HCT116 (cell line): ENCODE measurements around the gene QPCT. TPM values are rescaled to one million over a fixed set of nuclear protein-coding genes. Genes with fewer than 3 reads are reported as not detected.

Source experiments
- ATAC-seq: fragments of 200-7000 bp; cut with Tn5 transposase; 2 replicates; pipeline ENCODE4 v1.9.1; 2020; ENCODE audit warnings: mild to moderate bottlenecking, moderate library complexity
- BruUV-seq: library from RNA; stranded (reverse); fragments of 400-500 nt; replicated peaks from 2 replicates; lab custom pipeline; 2021; lab: Mats Ljungman, UMichigan
- CTCF ChIA-PET: fragments of 300-600 bp; sonication (Branson Sonifier 250); formaldehyde crosslinking; loops from one replicate; lab custom pipeline; 2021; ENCODE audit warnings: antibody characterized with exemption; lab: Charles Lee
- POLR2A ChIA-PET: fragments of 300-600, 350-600 bp; sonication (Branson Sonifier 250); formaldehyde crosslinking; loops from one replicate; lab custom pipeline; 2021; ENCODE audit warnings: antibody characterized with exemption; lab: Charles Lee
- RAD21 ChIA-PET, 2 experiments: fragments of 300-600 bp; sonication (Branson Sonifier 250); formaldehyde crosslinking; loops; one replicate each; lab custom pipeline; 2023; ENCODE audit warnings: low total read pairs in 2 of 2; ENCODE audit not compliant: uncharacterized antibody in 2 of 2, unreplicated experiment in 2 of 2, low non-redundant PET in 1 of 2; lab: Charles Lee
- DNase-seq: peaks from one replicate; pipeline ENCODE4 v3.0.0-alpha.2; 2010; ENCODE audit warnings: low read depth, low spot score
- H2AFZ ChIP-seq: fragments of 200-600 bp; shearing (Covaris generic), sonication (generic); 2 replicates; pipeline ENCODE4 v1.6.1; 2017; ENCODE audit warnings: low read depth, mixed run types, mixed read lengths, antibody characterized with exemption, low read length; ENCODE audit not compliant: poor library complexity, severe bottlenecking
- H3K27ac ChIP-seq: 2 replicates; pipeline ENCODE4 v1.5.1; 2012; ENCODE audit warnings: low read depth, low read length
- H3K27me3 ChIP-seq: fragments of 200-600 bp; sonication (generic); 2 replicates; pipeline ENCODE4 v1.6.1; 2016; ENCODE audit warnings: mixed run types, low read length, mixed read lengths; ENCODE audit not compliant: insufficient read depth
- H3K36me3 ChIP-seq, 2 experiments: fragments of 200-500 bp in 1 of 2; fragments of 200-600 bp in 1 of 2; sonication (Bioruptor generic) in 1 of 2; sonication (generic) in 1 of 2; 2 replicates each; pipeline versions ENCODE4 v1.5.1 to v1.6.1; 2014 to 2016; ENCODE audit warnings: low read length in 2 of 2, inconsistent platforms in 1 of 2, mixed read lengths in 1 of 2, mixed run types in 1 of 2; ENCODE audit not compliant: insufficient read depth in 2 of 2, control insufficient read depth in 1 of 2
- H3K4me1 ChIP-seq, 2 experiments: fragments of 200-600 bp in 1 of 2; sonication (generic) in 1 of 2; 2 replicates each; pipeline versions ENCODE4 v1.5.1 to v1.6.1; 2012 to 2017; ENCODE audit warnings: low read length in 2 of 2, inconsistent platforms in 1 of 2, mild to moderate bottlenecking in 1 of 2, mixed read lengths in 1 of 2, mixed run types in 1 of 2, moderate library complexity in 1 of 2; ENCODE audit not compliant: insufficient read depth in 2 of 2, control insufficient read depth in 1 of 2
- H3K4me2 ChIP-seq: fragments of 200-600 bp; sonication (generic); 2 replicates; pipeline ENCODE4 v1.6.1; 2017; ENCODE audit warnings: mixed run types, low read length, mixed read lengths
- H3K4me3 ChIP-seq, 2 experiments: fragments of 200-600 bp in 1 of 2; sonication (generic) in 1 of 2; replicated peaks in 1 of 2; 2 replicates each; pipeline ENCODE4 v1.5.1; 2011 to 2016; ENCODE audit warnings: low read length in 2 of 2, control low read depth in 1 of 2, low read depth in 1 of 2, mild to moderate bottlenecking in 1 of 2, mixed read lengths in 1 of 2, mixed run types in 1 of 2
- H3K79me2 ChIP-seq: fragments of 200-600 bp; sonication (generic); 2 replicates; pipeline ENCODE4 v1.6.1; 2017; ENCODE audit warnings: mild to moderate bottlenecking, mixed run types, low read length, moderate library complexity, mixed read lengths; ENCODE audit not compliant: insufficient read depth
- H3K9ac ChIP-seq: fragments of 200-600 bp; sonication (generic); 2 replicates; pipeline ENCODE4 v1.6.1; 2016; ENCODE audit warnings: low read length, mixed read lengths
- H3K9me2 ChIP-seq: fragments of 200-600 bp; sonication (generic), shearing (Covaris generic); 2 replicates; pipeline ENCODE4 v1.6.1; 2017; ENCODE audit warnings: mixed run types, mild to moderate bottlenecking, moderate library complexity; ENCODE audit not compliant: insufficient read depth
- H3K9me3 ChIP-seq, 2 experiments: fragments of 200-500 bp in 1 of 2; fragments of 200-600 bp in 1 of 2; sonication (Bioruptor generic) in 1 of 2; sonication (generic) in 1 of 2; 2 replicates each; pipeline ENCODE4 v1.6.1; 2014 to 2017; ENCODE audit warnings: low read length in 2 of 2, mixed read lengths in 2 of 2, inconsistent platforms in 1 of 2, low read depth in 1 of 2, mild to moderate bottlenecking in 1 of 2, mixed run types in 1 of 2, moderate library complexity in 1 of 2; ENCODE audit not compliant: control insufficient read depth in 1 of 2, insufficient read depth in 1 of 2
- H4K20me1 ChIP-seq: fragments of 200-600 bp; sonication (generic), shearing (Covaris generic); 2 replicates; pipeline ENCODE4 v1.6.1; 2017; ENCODE audit warnings: mixed run types, mild to moderate bottlenecking, moderate library complexity; ENCODE audit not compliant: insufficient read depth
- CBX3 ChIP-seq: IDR thresholded peaks from 2 replicates; pipeline ENCODE4 v1.6.1; 2012; ENCODE audit warnings: low read depth
- CEBPB ChIP-seq: IDR thresholded peaks from 2 replicates; pipeline ENCODE4 v1.6.1; 2012; ENCODE audit warnings: low read depth
- EGR1 ChIP-seq: IDR thresholded peaks from 2 replicates; pipeline ENCODE4 v1.6.1; 2012; ENCODE audit warnings: low read depth
- ELF1 ChIP-seq: IDR thresholded peaks from 2 replicates; pipeline ENCODE4 v1.6.1; 2012; ENCODE audit warnings: low read depth, borderline replicate concordance
- EZH2 ChIP-seq: fragments of 200-600 bp; sonication (generic); IDR thresholded peaks from 2 replicates; pipeline ENCODE4 v1.6.1; 2017; ENCODE audit warnings: antibody characterized with exemption, mixed run types
- EZH2phosphoT487 ChIP-seq: fragments of 200-600 bp; IDR thresholded peaks from 2 replicates; pipeline ENCODE4 v1.6.1; 2018; ENCODE audit warnings: antibody characterized with exemption, borderline replicate concordance
- FOSL1 ChIP-seq: IDR thresholded peaks from 2 replicates; pipeline ENCODE4 v1.6.1; 2012; ENCODE audit warnings: low read depth
- POLR2AphosphoS5 ChIP-seq: IDR thresholded peaks from 2 replicates; pipeline ENCODE4 v1.6.1; 2011; ENCODE audit warnings: mild to moderate bottlenecking, low read depth, low read length, moderate library complexity
- RAD21 ChIP-seq: IDR thresholded peaks from 2 replicates; pipeline ENCODE4 v1.6.1; 2012; ENCODE audit warnings: low read depth, mild to moderate bottlenecking
- SIN3A ChIP-seq: IDR thresholded peaks from 2 replicates; pipeline ENCODE4 v1.6.1; 2012; ENCODE audit warnings: low read depth
- TCF7L2 ChIP-seq: IDR thresholded peaks from 2 replicates; pipeline ENCODE4 v1.7.0; 2011; ENCODE audit warnings: borderline replicate concordance, inconsistent platforms; ENCODE audit not compliant: insufficient read depth, insufficient read length; ENCODE audit errors: extremely low read depth
- ZFX ChIP-seq: fragments of 450-650 bp; IDR thresholded peaks from 2 replicates; pipeline ENCODE4 v1.6.1; 2017
- intact Hi-C: fragments of 100-400 bp; cut with micrococcal nuclease; formaldehyde crosslinking; loops from 2 replicates; pipeline ENCODE4 v1.10.0; 2022
- total RNA-seq: library from RNA; stranded (reverse); gene quantifications from one replicate; pipeline ENCODE4 v1.2.1, GENCODE V29; 2021; ENCODE audit not compliant: unreplicated experiment
- TF ChIP-seq, protein P1 (sequence below): IDR thresholded peaks from 2 replicates; pipeline ENCODE4 v1.6.1; 2012
- TF ChIP-seq, protein P2 (sequence below): IDR thresholded peaks from 2 replicates; pipeline ENCODE4 v1.6.1; 2012
- TF ChIP-seq, protein P3 (sequence below), 3 experiments: fragments of 200-600 bp in 1 of 3; sonication (generic) in 1 of 3; IDR thresholded peaks in 2 of 3; conservative IDR thresholded peaks in 1 of 3; 2 replicates each; pipeline ENCODE4 v1.5.1; 2012 to 2017; ENCODE audit warnings: low read depth in 2 of 3, low read length in 2 of 3, antibody characterized with exemption in 1 of 3, borderline replicate concordance in 1 of 3, control low read depth in 1 of 3, mild to moderate bottlenecking in 1 of 3, mixed read lengths in 1 of 3, mixed run types in 1 of 3, moderate library complexity in 1 of 3; ENCODE audit not compliant: insufficient read depth in 1 of 3

The QPCT gene
- total RNA-seq, 1 experiment from 2014 or later, result not detected

DNA sequence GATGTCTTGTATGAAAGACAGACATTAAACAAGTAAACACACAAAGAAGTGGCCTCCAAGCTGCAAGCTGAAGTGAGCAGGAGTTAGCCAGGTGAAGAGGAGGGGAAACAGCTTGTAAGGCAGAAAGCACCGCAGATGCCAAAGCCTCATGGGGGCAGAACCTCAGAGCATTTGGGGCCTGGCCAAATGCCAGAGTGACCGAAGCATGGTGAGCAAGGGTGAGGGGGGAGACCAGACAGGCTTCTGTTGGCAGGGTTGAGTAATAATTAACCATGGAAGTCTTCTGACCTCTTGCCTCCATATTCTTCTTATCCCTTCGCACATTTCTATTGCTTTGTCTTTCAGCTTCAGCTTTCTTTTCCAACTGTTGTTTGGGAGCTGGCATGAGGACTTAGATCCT lies 5.6 kb downstream of the QPCT start:
- H3K27me3 ChIP-seq, result no peaks in the 10 kb centered on the region
- H3K9me2 ChIP-seq, result no peaks in the 10 kb centered on the region
- no peak overlapping the region for H2AFZ ChIP-seq
- intact Hi-C loops, result no loop called here
- ATAC-seq (no peak), DNase-seq (no peak)
- no peak overlapping the region for H3K9ac ChIP-seq
- no TSS peak for BruUV-seq
- no peaks in the 10 kb centered on the region for H3K36me3 ChIP-seq
- no peaks in the 10 kb centered on the region for H4K20me1 ChIP-seq
- ChIA-PET CTCF (no interaction called here), POLR2A (no interaction called here), RAD21 (no interaction called here)
- no peaks in the 10 kb centered on the region for H3K9me3 ChIP-seq
- no peaks in the 10 kb centered on the region for H3K4me1 ChIP-seq
- no peak for TF ChIP-seq POLR2AphosphoS5
- no peak for TF ChIP-seq TCF7L2
- no peak for TF ChIP-seq EZH2
- TF ChIP-seq, protein P1, sequence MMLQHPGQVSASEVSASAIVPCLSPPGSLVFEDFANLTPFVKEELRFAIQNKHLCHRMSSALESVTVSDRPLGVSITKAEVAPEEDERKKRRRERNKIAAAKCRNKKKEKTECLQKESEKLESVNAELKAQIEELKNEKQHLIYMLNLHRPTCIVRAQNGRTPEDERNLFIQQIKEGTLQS, result no peak
- TF ChIP-seq EGR1, result no peak
- no peak for TF ChIP-seq EZH2phosphoT487
- TF ChIP-seq ZFX, result no peak
- no peak for TF ChIP-seq CBX3
- TF ChIP-seq ELF1, result no peak
- TF ChIP-seq RAD21, result no peak
- no peak overlapping the region for H3K4me3 ChIP-seq
- H3K27ac ChIP-seq, result no peak overlapping the region
- no peaks in the 10 kb centered on the region for H3K79me2 ChIP-seq
- no peak overlapping the region for H3K4me2 ChIP-seq

DNA sequence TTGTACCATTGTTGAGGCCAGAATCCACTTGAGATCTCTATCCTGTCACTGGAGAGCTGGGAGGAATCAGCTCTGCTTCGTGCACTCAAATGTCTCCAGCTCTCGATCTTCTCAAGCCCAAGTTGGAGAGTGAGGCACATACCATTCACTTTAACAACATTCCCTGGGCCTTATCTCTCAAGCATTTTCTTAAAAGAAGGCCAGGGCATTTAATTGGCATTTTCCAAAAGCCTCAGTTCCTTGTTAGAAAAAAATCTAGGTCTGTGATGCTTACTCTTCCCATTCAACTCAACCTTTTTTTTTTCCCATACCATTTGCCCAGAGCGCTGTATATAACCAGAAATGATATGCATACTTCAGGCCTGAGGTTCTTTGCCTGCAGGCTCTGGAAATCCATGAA lies 10.1 kb downstream of the QPCT start:
- ChIA-PET POLR2A (no interaction called here), CTCF (no interaction called here), RAD21 (no interaction called here)
- no peaks in the 10 kb centered on the region for H3K4me1 ChIP-seq
- H3K4me2 ChIP-seq, result no peak overlapping the region
- H3K9me2 ChIP-seq, result no peaks in the 10 kb centered on the region
- no TSS peak for BruUV-seq
- no peaks in the 10 kb centered on the region for H3K9me3 ChIP-seq
- no peak overlapping the region for H3K9ac ChIP-seq
- H3K27me3 ChIP-seq, result peaks cover 10% of the 10 kb centered on the region; the same call in 1 of the 2 replicates
- no peak overlapping the region for H2AFZ ChIP-seq
- no peak overlapping the region for H3K4me3 ChIP-seq
- ATAC-seq (no peak), DNase-seq (no peak)
- no peaks in the 10 kb centered on the region for H4K20me1 ChIP-seq
- intact Hi-C loops, result no loop called here
- TF ChIP-seq, protein P2, sequence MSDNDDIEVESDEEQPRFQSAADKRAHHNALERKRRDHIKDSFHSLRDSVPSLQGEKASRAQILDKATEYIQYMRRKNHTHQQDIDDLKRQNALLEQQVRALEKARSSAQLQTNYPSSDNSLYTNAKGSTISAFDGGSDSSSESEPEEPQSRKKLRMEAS, result no peak
- TF ChIP-seq CEBPB (no peak), FOSL1 (no peak), CBX3 (no peak), EZH2 (no peak), ELF1 (no peak), ZFX (no peak), SIN3A (no peak), RAD21 (no peak)
- TF ChIP-seq, protein P1, result no peak
- TF ChIP-seq, protein P3, sequence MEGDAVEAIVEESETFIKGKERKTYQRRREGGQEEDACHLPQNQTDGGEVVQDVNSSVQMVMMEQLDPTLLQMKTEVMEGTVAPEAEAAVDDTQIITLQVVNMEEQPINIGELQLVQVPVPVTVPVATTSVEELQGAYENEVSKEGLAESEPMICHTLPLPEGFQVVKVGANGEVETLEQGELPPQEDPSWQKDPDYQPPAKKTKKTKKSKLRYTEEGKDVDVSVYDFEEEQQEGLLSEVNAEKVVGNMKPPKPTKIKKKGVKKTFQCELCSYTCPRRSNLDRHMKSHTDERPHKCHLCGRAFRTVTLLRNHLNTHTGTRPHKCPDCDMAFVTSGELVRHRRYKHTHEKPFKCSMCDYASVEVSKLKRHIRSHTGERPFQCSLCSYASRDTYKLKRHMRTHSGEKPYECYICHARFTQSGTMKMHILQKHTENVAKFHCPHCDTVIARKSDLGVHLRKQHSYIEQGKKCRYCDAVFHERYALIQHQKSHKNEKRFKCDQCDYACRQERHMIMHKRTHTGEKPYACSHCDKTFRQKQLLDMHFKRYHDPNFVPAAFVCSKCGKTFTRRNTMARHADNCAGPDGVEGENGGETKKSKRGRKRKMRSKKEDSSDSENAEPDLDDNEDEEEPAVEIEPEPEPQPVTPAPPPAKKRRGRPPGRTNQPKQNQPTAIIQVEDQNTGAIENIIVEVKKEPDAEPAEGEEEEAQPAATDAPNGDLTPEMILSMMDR (IDR thresholded peaks at IDR 0.05 in 2 of 3, conservative IDR thresholded peaks at IDR 0.05 in 1 of 3; ENCODE audit: borderline replicate concordance in 1 of 3, insufficient read depth in 1 of 3, low read depth in 2 of 3, low read length in 2 of 3), result no peak
- H3K27ac ChIP-seq, result no peak overlapping the region
- H3K36me3 ChIP-seq, result no peaks in the 10 kb centered on the region
- H3K79me2 ChIP-seq, result no peaks in the 10 kb centered on the region
